Testis (tissue), 3 donors: ENCODE data around the gene CDK14. TPM values are rescaled to one million over a fixed set of nuclear protein-coding genes. Genes with fewer than 3 reads are reported as not detected.

Experiments
- DNase-seq: peaks from one replicate; pipeline ENCODE4 v3.0.0-alpha.2; 2019
- H3K27ac ChIP-seq, 2 donors: fragments of 200-600 bp; sonication (generic); one replicate each; pipeline ENCODE4 v1.5.1; 2019
- H3K27me3 ChIP-seq: fragments of 200-600 bp; sonication (generic); one replicate; pipeline ENCODE4 v1.5.1; 2019
- H3K36me3 ChIP-seq: fragments of 200-600 bp; sonication (generic); one replicate; pipeline ENCODE4 v1.5.1; 2017; ENCODE audit warnings: low read depth; ENCODE audit errors: missing control alignments
- H3K4me1 ChIP-seq: fragments of 200-600 bp; sonication (generic); one replicate; pipeline ENCODE4 v1.5.1; 2019
- H3K4me3 ChIP-seq, 2 donors: fragments of 200-600 bp; sonication (generic); one replicate each; pipeline ENCODE4 v1.5.1; 2017 to 2019
- H3K9me3 ChIP-seq: fragments of 200-600 bp; sonication (generic); one replicate; pipeline ENCODE4 v1.5.1; 2017
- POLR2A ChIP-seq: fragments of 450-650 bp; IDR thresholded peaks from one replicate; pipeline ENCODE4 v1.6.1; 2017; ENCODE audit warnings: antibody characterized with exemption, mild to moderate bottlenecking, moderate library complexity
- WGBS, 2 donors: methylation state at CpG; one replicate each; pipeline ENCODE4 v1.1.5; 2018; 5-methylcytosine and 5-hydroxymethylcytosine counted together
- intact Hi-C: fragments of 100-400 bp; cut with DNase I; formaldehyde crosslinking; loops from one replicate; pipeline ENCODE4 v1.15.1; 2023; ENCODE audit warnings: low total_unique reads
- polyA plus RNA-seq: library from polyadenylated mRNA; stranded (reverse); fragments of 350-450 nt; fragmentation: Illumina TruSeq; extraction: RNeasy Lipid Tissue Mini Kit (QIAGEN cat#74804); gene quantifications from one replicate; pipeline ENCODE4 v1.2.3, GENCODE V29; 2014; ENCODE audit warnings: low read depth, low replicate concordance; ENCODE audit not compliant: insufficient read depth
- total RNA-seq, 2 donors: library from RNA; depleted of rRNA; stranded (reverse); fragments of >200 nt; gene quantifications; one replicate each; pipeline ENCODE4 v1.2.3, GENCODE V29; 2016
- TF ChIP-seq, protein P1 (sequence below), 3 experiments: fragments of 450-650 bp in 2 of 3; fragments of 200-600 bp in 1 of 3; sonication (generic) in 1 of 3; IDR thresholded peaks; one replicate each; pipeline ENCODE4 v1.5.1; 2016 to 2019; ENCODE audit warnings: antibody characterized with exemption in 3 of 3, mild to moderate bottlenecking in 2 of 3, moderate library complexity in 1 of 3

CDK14 gene
- total and polyA plus RNA-seq, 3 donors from 2014 or later = 18.9 to 22.7 (median 19.5) TPM

DNA sequence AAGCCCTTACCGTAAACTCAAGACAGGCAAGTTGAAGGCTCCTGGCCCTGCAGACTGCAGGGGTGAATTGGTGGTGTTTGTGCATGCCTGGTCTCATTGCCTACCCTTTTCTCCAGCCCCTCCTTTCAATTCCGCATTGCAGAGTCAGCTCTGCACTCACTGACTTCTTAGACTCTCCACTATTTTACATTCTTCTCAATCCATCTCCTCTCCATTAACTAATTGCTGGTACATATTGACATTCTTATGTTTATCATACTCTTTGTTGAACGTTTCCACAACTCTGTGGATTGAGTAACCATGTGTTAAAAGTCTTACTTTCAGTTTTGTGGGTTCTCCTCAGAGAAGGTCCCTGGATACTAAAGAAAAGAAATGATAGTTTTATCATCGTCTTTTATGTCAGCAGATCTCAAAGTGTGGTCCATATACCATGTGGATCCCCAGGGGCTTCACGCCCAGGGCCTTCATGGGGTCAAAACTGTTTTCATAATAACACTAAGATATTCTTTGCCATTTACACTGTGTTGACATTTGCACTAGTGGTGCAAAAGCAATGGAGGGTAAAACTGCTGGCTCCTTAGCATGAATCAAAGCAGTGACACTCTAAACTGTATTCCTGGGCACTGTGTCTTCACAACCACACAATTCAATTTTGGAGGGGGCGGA is 532.7 kb downstream of the CDK14 start:
- Histone ChIP-seq H3K27me3 (no peaks in the 10 kb centered on the region), H3K4me3 (no peak overlapping the region), H3K36me3 (no peaks in the 10 kb centered on the region), H3K4me1 (no peaks in the 10 kb centered on the region), H3K9me3 (no peaks in the 10 kb centered on the region), H3K27ac (no peak overlapping the region)
- intact Hi-C loops = no loop called here
- WGBS, 2 donors = 63 to 65% methylated on average over 6 of the region's 6 CpGs
- DNase-seq = no peak
- no peak for TF ChIP-seq POLR2A
- TF ChIP-seq, protein P1, sequence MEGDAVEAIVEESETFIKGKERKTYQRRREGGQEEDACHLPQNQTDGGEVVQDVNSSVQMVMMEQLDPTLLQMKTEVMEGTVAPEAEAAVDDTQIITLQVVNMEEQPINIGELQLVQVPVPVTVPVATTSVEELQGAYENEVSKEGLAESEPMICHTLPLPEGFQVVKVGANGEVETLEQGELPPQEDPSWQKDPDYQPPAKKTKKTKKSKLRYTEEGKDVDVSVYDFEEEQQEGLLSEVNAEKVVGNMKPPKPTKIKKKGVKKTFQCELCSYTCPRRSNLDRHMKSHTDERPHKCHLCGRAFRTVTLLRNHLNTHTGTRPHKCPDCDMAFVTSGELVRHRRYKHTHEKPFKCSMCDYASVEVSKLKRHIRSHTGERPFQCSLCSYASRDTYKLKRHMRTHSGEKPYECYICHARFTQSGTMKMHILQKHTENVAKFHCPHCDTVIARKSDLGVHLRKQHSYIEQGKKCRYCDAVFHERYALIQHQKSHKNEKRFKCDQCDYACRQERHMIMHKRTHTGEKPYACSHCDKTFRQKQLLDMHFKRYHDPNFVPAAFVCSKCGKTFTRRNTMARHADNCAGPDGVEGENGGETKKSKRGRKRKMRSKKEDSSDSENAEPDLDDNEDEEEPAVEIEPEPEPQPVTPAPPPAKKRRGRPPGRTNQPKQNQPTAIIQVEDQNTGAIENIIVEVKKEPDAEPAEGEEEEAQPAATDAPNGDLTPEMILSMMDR (IDR thresholded peaks at IDR 0.05) = no peak

DNA sequence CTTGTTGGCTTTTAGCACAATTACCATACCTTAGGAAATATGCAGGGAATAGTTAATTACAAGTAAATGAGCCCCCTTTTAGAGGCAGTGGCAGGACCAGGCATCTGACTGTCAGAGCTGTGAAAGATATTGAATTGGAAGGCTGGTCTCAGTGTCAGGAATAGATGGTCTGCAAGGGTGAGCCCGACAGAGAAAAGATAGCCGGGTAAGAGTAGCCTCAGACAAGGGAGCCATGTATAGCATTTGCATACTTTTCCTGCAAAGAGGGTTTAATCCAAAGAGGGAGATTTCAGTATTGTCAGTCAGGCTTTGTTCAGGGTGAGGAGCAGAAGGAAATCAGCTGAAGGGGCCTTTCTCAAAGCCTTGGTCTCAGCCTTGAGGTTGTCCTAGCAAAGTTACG is 539.2 kb downstream of the CDK14 start:
- no peaks in the 10 kb centered on the region for H3K4me1 ChIP-seq
- 87% methylated on average over 3 of the region's 3 CpGs for WGBS, 2 donors
- TF ChIP-seq, protein P1 (IDR thresholded peaks at IDR 0.05) = no peak
- no peak for TF ChIP-seq POLR2A
- H3K4me3 ChIP-seq = no peak overlapping the region
- DNase-seq = no peak
- no peaks in the 10 kb centered on the region for H3K9me3 ChIP-seq
- no peaks in the 10 kb centered on the region for H3K36me3 ChIP-seq
- no peaks in the 10 kb centered on the region for H3K27me3 ChIP-seq
- H3K27ac ChIP-seq = no peak overlapping the region
- intact Hi-C loops = no loop called here

DNA sequence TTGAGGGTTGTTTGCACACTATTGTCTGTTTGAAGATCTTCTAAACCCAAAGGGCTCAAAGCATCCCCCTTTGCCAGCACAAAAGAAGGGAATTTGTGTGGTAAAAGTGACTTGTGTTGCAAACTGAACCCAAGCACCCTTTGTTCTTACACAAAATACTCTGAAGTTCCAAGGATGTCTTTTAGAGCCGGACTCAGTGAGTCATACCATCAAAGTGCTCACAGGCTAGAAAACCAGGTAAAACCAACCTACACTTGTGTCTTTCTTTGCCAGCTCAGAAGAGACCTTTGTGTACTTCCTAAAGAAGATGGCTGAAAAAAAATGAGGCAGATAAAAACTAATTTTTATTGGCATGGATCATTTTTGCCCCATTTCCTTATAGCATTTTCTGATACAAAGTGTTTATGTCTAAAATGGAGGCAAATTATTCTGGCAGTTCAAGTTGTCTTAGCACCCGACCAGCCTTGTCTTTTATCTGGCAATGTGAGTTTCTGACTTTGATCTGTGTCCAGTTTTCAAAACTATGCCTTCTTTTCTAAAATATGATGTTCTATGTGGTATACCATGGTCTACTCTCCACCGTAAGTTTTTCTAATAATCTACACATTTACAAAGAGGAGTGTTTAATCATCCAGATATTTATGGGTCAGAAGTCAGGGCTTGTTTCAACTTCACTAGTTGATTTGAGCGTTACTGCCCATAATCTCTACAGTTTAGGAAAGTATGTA is 539.7 kb downstream of the CDK14 start:
- no peaks in the 10 kb centered on the region for H3K36me3 ChIP-seq
- no peak for DNase-seq
- no peak overlapping the region for H3K27ac ChIP-seq
- H3K4me3 ChIP-seq = no peak overlapping the region
- no peaks in the 10 kb centered on the region for H3K9me3 ChIP-seq
- no peaks in the 10 kb centered on the region for H3K27me3 ChIP-seq
- TF ChIP-seq, protein P1 (IDR thresholded peaks at IDR 0.05) = no peak
- no peak for TF ChIP-seq POLR2A
- intact Hi-C loops = no loop called here
- no peaks in the 10 kb centered on the region for H3K4me1 ChIP-seq
- 65 to 73% methylated on average over 4 of the region's 4 CpGs for WGBS, 2 donors

DNA sequence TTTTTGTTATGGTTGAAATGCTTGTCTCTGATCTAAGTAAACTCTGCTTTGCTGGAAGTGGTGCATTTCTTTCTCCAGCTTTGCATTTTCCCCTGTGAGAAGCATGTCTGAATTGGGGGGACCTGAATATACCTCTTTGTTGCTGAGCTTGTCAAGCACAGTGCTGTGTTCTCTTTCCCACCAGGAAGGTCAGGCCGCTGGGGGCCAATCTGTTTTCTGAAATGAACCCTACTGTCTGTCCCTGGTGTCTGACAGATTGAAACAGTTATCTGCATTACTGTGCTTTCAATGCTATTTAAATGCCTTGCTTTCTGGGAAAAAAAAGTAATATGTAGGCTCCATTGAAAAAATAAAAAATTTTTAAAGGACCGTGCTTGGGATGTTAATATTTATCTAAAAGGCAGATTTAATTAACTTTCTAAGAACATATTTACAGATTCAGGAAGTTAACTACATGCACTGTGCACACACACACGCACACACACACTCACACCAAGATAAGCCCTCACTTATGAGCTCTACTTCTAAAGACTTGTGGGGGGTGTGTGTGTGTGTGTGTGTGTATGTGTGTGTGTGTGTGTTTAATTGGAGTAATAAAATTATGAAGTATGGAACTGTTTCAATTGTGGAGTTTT is 541.1 kb downstream of the CDK14 start:
- Histone ChIP-seq H3K27ac (no peak overlapping the region), H3K36me3 (no peaks in the 10 kb centered on the region), H3K4me3 (no peak overlapping the region), H3K27me3 (no peaks in the 10 kb centered on the region), H3K4me1 (no peaks in the 10 kb centered on the region), H3K9me3 (no peaks in the 10 kb centered on the region)
- DNase-seq = no peak
- intact Hi-C loops = no loop called here
- no peak for TF ChIP-seq POLR2A
- TF ChIP-seq, protein P1 (IDR thresholded peaks at IDR 0.05) = no peak
- 76 to 78% methylated on average over 3 of the region's 3 CpGs for WGBS, 2 donors
